ENCODE data around the gene RNF224. TPM values are rescaled to one million over a fixed set of nuclear protein-coding genes. Genes with fewer than 3 reads are reported as not detected.

Gene RNF224
- total and polyA plus RNA-seq, 2 of the 13 experiments (the other 11 are each of a cell fraction or from before 2014, with no cell fraction given) = 0.09 TPM; not detected in 1

- TF ChIP-seq MNT (IDR thresholded peaks at IDR 0.05) = no peak
- TF ChIP-seq ATF7-NPFF (CRISPR knock-in tag; IDR thresholded peaks at IDR 0.05; ENCODE audit: low read depth) = peak; percentile 72
- TF ChIP-seq SYNCRIP (IDR thresholded peaks at IDR 0.05; ENCODE audit: insufficient read depth, low read depth, low read length) = no peak
- TF ChIP-seq ZMYM4 (CRISPR knock-in tag; IDR thresholded peaks at IDR 0.05) = no peak
- TF ChIP-seq ZNF891 (CRISPR knock-in tag; IDR thresholded peaks at IDR 0.05) = no peak
- no peak for TF ChIP-seq IRF1 (CRISPR knock-in tag; IDR thresholded peaks at IDR 0.05; ENCODE audit: low read depth)
- no peak for TF ChIP-seq KDM4B (CRISPR knock-in tag; IDR thresholded peaks at IDR 0.05)
- TF ChIP-seq HHEX (CRISPR knock-in tag; IDR thresholded peaks at IDR 0.05) = no peak
- peak; percentile 42; the same call in 1 of the 2 replicates for TF ChIP-seq ATF3 (CRISPR knock-in tag; IDR thresholded peaks at IDR 0.05)
- TF ChIP-seq ZNF75D (CRISPR knock-in tag; IDR thresholded peaks at IDR 0.05; ENCODE audit: borderline replicate concordance) = no peak
- peak; percentile 7; the same call in 1 of the 2 replicates for TF ChIP-seq CTCF (CRISPR knock-in tag; IDR thresholded peaks at IDR 0.05)
- TF ChIP-seq ARID4A (CRISPR knock-in tag; IDR thresholded peaks at IDR 0.05; ENCODE audit: borderline replicate concordance) = 0 out of 2 replicates have a peak, but pooled peaks have one; percentile 64
- no peak for TF ChIP-seq HINFP (CRISPR knock-in tag; IDR thresholded peaks at IDR 0.05; ENCODE audit: low read depth)
- no peak for TF ChIP-seq ZKSCAN1 (IDR thresholded peaks at IDR 0.05; ENCODE audit: low read length)
These were observed 14.4 kb downstream of the RNF224 start (continued) for GRCh38 chr9:137241490-137242268.
